LNCaP clone FGC (cell line): ENCODE results near the gene LYSMD2.

Experiments
- DNase-seq: peaks from one replicate; pipeline ENCODE4 v3.0.0-alpha.2; 2011; ENCODE audit warnings: low read depth
- H3K4me3 ChIP-seq: 2 replicates; pipeline ENCODE4 v1.5.1; 2011; ENCODE audit warnings: mild to moderate bottlenecking, low read depth, low read length, control low read depth
- TF ChIP-seq, protein P1 (sequence below): IDR thresholded peaks from 2 replicates; pipeline ENCODE4 v1.5.1; 2012; ENCODE audit warnings: mild to moderate bottlenecking; ENCODE audit not compliant: control insufficient read depth, insufficient read depth; ENCODE audit errors: extremely low read depth

The LYSMD2 gene

GRCh38 chr15:51738553-51738952 lies 1.1 kb upstream of the LYSMD2 start:
- H3K4me3 ChIP-seq = no peak overlapping the region
- DNase-seq = no peak
- TF ChIP-seq, protein P1, sequence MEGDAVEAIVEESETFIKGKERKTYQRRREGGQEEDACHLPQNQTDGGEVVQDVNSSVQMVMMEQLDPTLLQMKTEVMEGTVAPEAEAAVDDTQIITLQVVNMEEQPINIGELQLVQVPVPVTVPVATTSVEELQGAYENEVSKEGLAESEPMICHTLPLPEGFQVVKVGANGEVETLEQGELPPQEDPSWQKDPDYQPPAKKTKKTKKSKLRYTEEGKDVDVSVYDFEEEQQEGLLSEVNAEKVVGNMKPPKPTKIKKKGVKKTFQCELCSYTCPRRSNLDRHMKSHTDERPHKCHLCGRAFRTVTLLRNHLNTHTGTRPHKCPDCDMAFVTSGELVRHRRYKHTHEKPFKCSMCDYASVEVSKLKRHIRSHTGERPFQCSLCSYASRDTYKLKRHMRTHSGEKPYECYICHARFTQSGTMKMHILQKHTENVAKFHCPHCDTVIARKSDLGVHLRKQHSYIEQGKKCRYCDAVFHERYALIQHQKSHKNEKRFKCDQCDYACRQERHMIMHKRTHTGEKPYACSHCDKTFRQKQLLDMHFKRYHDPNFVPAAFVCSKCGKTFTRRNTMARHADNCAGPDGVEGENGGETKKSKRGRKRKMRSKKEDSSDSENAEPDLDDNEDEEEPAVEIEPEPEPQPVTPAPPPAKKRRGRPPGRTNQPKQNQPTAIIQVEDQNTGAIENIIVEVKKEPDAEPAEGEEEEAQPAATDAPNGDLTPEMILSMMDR = no peak

DNA sequence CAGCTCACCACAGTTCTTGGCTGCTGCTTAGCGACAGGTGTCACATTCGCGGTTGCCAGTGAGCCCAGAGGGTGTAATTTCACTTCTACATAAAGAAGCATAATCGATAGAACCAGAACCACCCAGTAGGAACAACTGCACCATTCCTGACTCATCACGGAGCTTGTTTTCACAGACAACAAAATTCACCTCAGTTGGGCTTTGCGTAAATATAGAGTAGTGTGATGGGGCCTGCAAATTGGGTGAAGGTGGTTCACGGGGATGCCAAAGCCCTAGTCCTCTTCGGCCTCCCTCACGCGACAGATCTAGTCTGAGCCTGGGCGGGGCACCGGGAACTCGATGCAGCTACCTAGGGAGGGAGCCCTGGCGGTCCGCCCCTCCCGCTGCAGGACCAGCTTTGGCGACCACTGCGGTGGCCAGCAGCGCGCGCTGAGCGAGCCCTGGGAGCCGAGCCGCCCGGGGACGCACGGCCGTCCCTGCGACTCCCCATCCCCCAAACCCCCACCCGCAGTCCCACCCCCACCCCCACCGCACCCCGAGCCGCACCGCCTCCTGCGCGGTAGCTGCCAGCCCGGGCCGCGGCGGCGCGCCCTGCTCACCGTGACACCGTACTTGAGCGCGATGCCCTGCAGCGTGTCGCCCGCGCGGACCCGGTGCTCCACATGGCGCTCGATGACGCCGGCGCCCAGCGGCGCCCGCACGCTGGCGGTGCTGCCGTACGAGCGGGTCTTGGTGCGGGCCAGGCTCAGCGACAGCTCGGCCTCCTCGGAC lies 519 bp downstream of the LYSMD2 start:
- TF ChIP-seq, protein P1 = no peak
- DNase-seq = no peak
- H3K4me3 ChIP-seq = peak overlapping the region; percentile 62

- no peak for DNase-seq
- TF ChIP-seq, protein P1 = no peak
- peak overlapping the region; percentile 62; the same call in 1 of the 2 replicates for H3K4me3 ChIP-seq
These were observed 1.4 kb downstream of the LYSMD2 start for GRCh38 chr15:51736069-51736468.

DNA sequence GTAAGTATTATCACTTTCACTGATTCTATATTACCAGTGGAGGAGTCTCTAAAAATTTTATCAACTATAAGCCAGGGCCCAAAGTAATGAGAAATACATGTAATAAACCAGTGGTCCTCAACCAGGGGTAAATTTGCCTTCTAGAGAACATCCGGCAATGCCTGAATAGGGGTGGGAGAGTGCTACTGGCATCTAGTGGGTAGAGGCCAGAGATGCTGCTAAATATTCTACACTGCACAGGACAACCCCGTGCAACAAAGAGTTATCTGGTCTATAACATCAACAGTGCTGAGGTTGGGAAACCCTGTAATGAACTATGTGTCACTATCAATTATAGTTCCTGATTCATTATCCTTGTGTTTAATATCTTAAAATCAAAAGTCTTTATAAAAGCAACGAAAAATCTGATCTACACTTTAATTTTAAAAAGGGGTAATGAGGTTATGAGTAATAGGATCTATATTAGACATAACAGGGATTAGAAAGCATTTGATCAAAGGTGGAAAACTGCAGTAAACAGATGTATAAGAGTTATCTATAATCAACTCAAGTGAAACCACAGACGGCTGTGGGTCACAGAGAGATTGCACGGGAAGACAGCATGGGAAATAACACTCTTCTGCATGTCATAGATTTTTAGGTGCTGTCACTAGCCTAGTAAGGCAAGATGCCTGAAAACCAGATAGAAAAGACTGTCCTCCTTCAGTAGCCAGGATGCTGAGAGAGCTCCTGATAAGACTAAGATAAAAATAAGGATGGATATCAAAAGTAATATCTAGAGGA lies 2.0 kb downstream of the LYSMD2 start:
- H3K4me3 ChIP-seq = no peak overlapping the region
- TF ChIP-seq, protein P1 = peak; percentile 18; the same call in 1 of the 2 replicates
- DNase-seq = no peak

DNA sequence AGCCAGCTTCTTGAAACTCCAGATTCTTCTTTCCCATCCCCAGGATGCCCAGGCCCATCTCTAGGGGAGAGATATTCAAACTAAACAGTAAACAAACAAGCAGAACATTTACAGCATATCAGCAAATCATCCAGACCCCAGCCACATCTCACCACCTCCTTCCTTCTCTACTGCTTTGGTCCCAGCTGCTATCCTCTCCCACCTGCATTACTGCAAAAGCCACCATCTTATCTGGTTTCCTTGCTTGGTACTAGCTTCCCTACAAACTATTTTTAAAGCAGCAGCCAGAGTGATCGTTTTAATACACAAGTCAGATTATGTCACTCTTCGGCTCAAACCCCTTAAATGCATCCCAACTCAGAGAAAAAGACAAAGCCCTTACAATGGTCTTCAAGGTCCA lies 4.8 kb downstream of the LYSMD2 start:
- H3K4me3 ChIP-seq = no peak overlapping the region
- no peak for DNase-seq
- TF ChIP-seq, protein P1 = no peak

- DNase-seq = no peak
- no peak overlapping the region; the same call in 1 of the 2 replicates for H3K4me3 ChIP-seq
- TF ChIP-seq, protein P1 = no peak
These were observed 5.7 kb downstream of the LYSMD2 start for GRCh38 chr15:51731549-51732267.
